Measurements from ENCODE around the gene SLC25A4. TPM values are rescaled to one million over a fixed set of nuclear protein-coding genes. Genes with fewer than 3 reads are reported as not detected.
"Not testable (repeated sequence)": the region's sequence is repeated elsewhere in the genome, so short reads cannot be mapped to it uniquely, and the experiment has no call there.

SLC25A4 gene
- total and polyA plus RNA-seq, 10 of the 15 experiments (the other 5 are each of a cell fraction or from before 2014, with no cell fraction given): 12.6 to 161 (median 38.2) TPM

GRCh38 chr4:185196437-185196836, 53.4 kb downstream of the SLC25A4 start:
- H3K36me3 ChIP-seq (ENCODE audit: control insufficient read depth in 2 of 2, insufficient read depth in 2 of 2, low read length in 1 of 2): no peaks in the 10 kb centered on the region
- H3K9ac ChIP-seq (ENCODE audit: control insufficient read depth, insufficient read depth, low read length): no peak overlapping the region
- ChIA-PET SMC1A (ENCODE audit: uncharacterized antibody, unreplicated experiment) (interaction anchor here (0.6 to 1.7 kb wide), 4 partner anchors 11 to 144 kb away, joined by 3 to 13 read pairs (median 3); no protein-coding TSS in a partner anchor), CTCF (interaction anchor here (0.6 to 4.3 kb wide), 5 partner anchors 11 to 103 kb away, joined by 3 to 21 read pairs (median 3); no protein-coding TSS in a partner anchor), POLR2A (interaction anchor here (0.6 to 2.3 kb wide), 3 partner anchors 10 to 90 kb away, joined by 5 to 12 read pairs (median 9); partner anchors contain the start of gene SNX25), RAD21 (ENCODE audit: unreplicated experiment) (interaction anchor here (0.7 to 2.6 kb wide), 4 partner anchors 12 to 110 kb away, joined by 3 to 10 read pairs (median 3); no protein-coding TSS in a partner anchor)
- no peaks in the 10 kb centered on the region for H3K9me3 ChIP-seq (replicated peaks; ENCODE audit: control insufficient read depth, insufficient read depth, low read length)
- H3K4me2 ChIP-seq (ENCODE audit: control insufficient read depth, insufficient read depth): no peak overlapping the region
- intact Hi-C loops (cut with micrococcal nuclease; ENCODE audit: unreplicated experiment) (no loop called here), in situ Hi-C loops (cut with MboI) (no loop called here)
- no peaks in the 10 kb centered on the region for H4K20me1 ChIP-seq (ENCODE audit: control insufficient read depth, insufficient read depth)
- BruUV-seq (replicated peaks): no TSS peak
- no peak overlapping the region for H2AFZ ChIP-seq (ENCODE audit: control insufficient read depth, low read depth, low read length)
- WGBS (ENCODE audit: insufficient coverage, insufficient replicate concordance, low lambda C conversion rate, missing lambda C conversion rate): 95% methylated on average over 2 of the region's 2 CpGs
- no peak for ATAC-seq
- no peak for FAIRE-seq
- DNase-seq (ENCODE audit: low read depth, low spot score): no peak
- TF ChIP-seq CTCF (IDR thresholded peaks at IDR 0.05 in 2 of 3, conservative IDR thresholded peaks at IDR 0.05 in 1 of 3; ENCODE audit: control insufficient read depth in 2 of 3, extremely low read depth in 1 of 3, insufficient read depth in 1 of 3, low read depth in 3 of 3, low read length in 3 of 3) (no peak), ZNF274 (IDR thresholded peaks at IDR 0.05; ENCODE audit: insufficient read depth, insufficient read length) (no peak), NR2C2 (IDR thresholded peaks at IDR 0.05; ENCODE audit: borderline replicate concordance, control insufficient read depth, insufficient read length, low read depth) (no peak), FOXM1 (IDR thresholded peaks at IDR 0.05; ENCODE audit: low read depth, low read length) (no peak), TAF1 (IDR thresholded peaks at IDR 0.05; ENCODE audit: borderline replicate concordance, low read depth, low read length) (no peak), ZBED1 (IDR thresholded peaks at IDR 0.05; ENCODE audit: borderline replicate concordance) (no peak)
- no peaks in the 10 kb centered on the region for H3K27me3 ChIP-seq (replicated peaks in 1 of 2; ENCODE audit: control insufficient read depth in 2 of 2, insufficient read depth in 2 of 2, low read length in 1 of 2)
- peaks cover 42% of the 10 kb centered on the region for H3K79me2 ChIP-seq (ENCODE audit: control insufficient read depth, insufficient read depth, low read length)
- H3K27ac ChIP-seq (ENCODE audit: control insufficient read depth, insufficient read depth): no peak overlapping the region
- H3K4me3 ChIP-seq: no peak overlapping the region
- peaks cover 5% of the 10 kb centered on the region; the same call in 1 of the 2 replicates for H3K4me1 ChIP-seq (ENCODE audit: control insufficient read depth, insufficient read depth, low read length)

- ATAC-seq; H3K9ac ChIP-seq (ENCODE audit: control insufficient read depth, insufficient read depth, low read length); H3K4me3 ChIP-seq; intact Hi-C loops (cut with micrococcal nuclease; ENCODE audit: unreplicated experiment); H3K27me3 ChIP-seq (replicated peaks in 1 of 2; ENCODE audit: control insufficient read depth in 2 of 2, insufficient read depth in 2 of 2, low read length in 1 of 2); FAIRE-seq; H3K4me1 ChIP-seq (ENCODE audit: control insufficient read depth, insufficient read depth, low read length); H4K20me1 ChIP-seq (ENCODE audit: control insufficient read depth, insufficient read depth); in situ Hi-C loops (cut with MboI); BruUV-seq (replicated peaks); H3K36me3 ChIP-seq (ENCODE audit: control insufficient read depth in 2 of 2, insufficient read depth in 2 of 2, low read length in 1 of 2); H3K9me3 ChIP-seq (replicated peaks; ENCODE audit: control insufficient read depth, insufficient read depth, low read length); H3K4me2 ChIP-seq (ENCODE audit: control insufficient read depth, insufficient read depth); H2AFZ ChIP-seq (ENCODE audit: control insufficient read depth, low read depth, low read length); DNase-seq (ENCODE audit: low read depth, low spot score); H3K27ac ChIP-seq (ENCODE audit: control insufficient read depth, insufficient read depth): not testable (repeated sequence)
- RAD21 ChIA-PET (ENCODE audit: unreplicated experiment): interaction anchor here (2.6 kb wide), 1 partner anchor 14 kb away, joined by 10 read pairs; no protein-coding TSS in a partner anchor
- POLR2A ChIA-PET: interaction anchor here (0.6 to 2.3 kb wide), 5 partner anchors 11 to 100 kb away, joined by 3 to 12 read pairs (median 9); partner anchors contain the start of gene SNX25
- 100% methylated on average over 4 of the region's 4 CpGs for WGBS (ENCODE audit: insufficient coverage, insufficient replicate concordance, low lambda C conversion rate, missing lambda C conversion rate)
- CTCF ChIA-PET: interaction anchor here (1.0 to 4.3 kb wide), 2 partner anchors 14 kb away, joined by 8 to 21 read pairs; no protein-coding TSS in a partner anchor
- SMC1A ChIA-PET (ENCODE audit: uncharacterized antibody, unreplicated experiment): interaction anchor here (0.8 to 1.6 kb wide), 4 partner anchors 14 to 199 kb away, joined by 3 to 4 read pairs (median 4); no protein-coding TSS in a partner anchor
- H3K79me2 ChIP-seq (ENCODE audit: control insufficient read depth, insufficient read depth, low read length): peaks cover 49% of the 10 kb centered on the region
Measured at GRCh38 chr4:185198189-185198588, 55.1 kb downstream of the SLC25A4 start.
